ENCODE data around the gene TP53AIP1. TPM values are rescaled to one million over a fixed set of nuclear protein-coding genes. Genes with fewer than 3 reads are reported as not detected.

Gene TP53AIP1
- total RNA-seq, 1 experiment from 2014 or later, result not detected

GRCh38 chr11:128905345-128906184 is 37.1 kb downstream of the TP53AIP1 start:
- H3K27me3 ChIP-seq (ENCODE audit: low read length), result no peaks in the 10 kb centered on the region
- DNase-seq, result no peak
- H3K4me2 ChIP-seq (ENCODE audit: low read depth, low read length, poor library complexity, severe bottlenecking), result no peak overlapping the region
- no peaks in the 10 kb centered on the region for H3K4me1 ChIP-seq (ENCODE audit: low read length)
- no peaks in the 10 kb centered on the region for H3K79me2 ChIP-seq (ENCODE audit: low read length)
- H3K9me3 ChIP-seq (ENCODE audit: low read length), result no peaks in the 10 kb centered on the region
- H3K36me3 ChIP-seq (ENCODE audit: insufficient read depth, low read length), result no peaks in the 10 kb centered on the region
- H3K9me2 ChIP-seq (replicated peaks; ENCODE audit: insufficient read depth, low read length), result no peaks in the 10 kb centered on the region
- H3K9ac ChIP-seq (ENCODE audit: low read length), result no peak overlapping the region
- no peak overlapping the region for H2AFZ ChIP-seq (ENCODE audit: low read length)
- H4K20me1 ChIP-seq (ENCODE audit: insufficient read depth, low read depth, low read length), result no peaks in the 10 kb centered on the region
- H3K4me3 ChIP-seq (ENCODE audit: low read length), result no peak overlapping the region
- H3K27ac ChIP-seq (ENCODE audit: low read length), result no peak overlapping the region

- Histone ChIP-seq H3K4me3 (ENCODE audit: low read length) (no peak overlapping the region), H3K4me2 (ENCODE audit: low read depth, low read length, poor library complexity, severe bottlenecking) (no peak overlapping the region)
Observed at GRCh38 chr11:128904656-128905344, 37.9 kb downstream of the TP53AIP1 start.

GRCh38 chr11:128904303-128904655 is 38.4 kb downstream of the TP53AIP1 start:
- Histone ChIP-seq H3K4me3 (ENCODE audit: low read length) (no peak overlapping the region), H3K9ac (ENCODE audit: low read length) (no peak overlapping the region), H3K4me2 (ENCODE audit: low read depth, low read length, poor library complexity, severe bottlenecking) (no peak overlapping the region), H4K20me1 (ENCODE audit: insufficient read depth, low read depth, low read length) (no peaks in the 10 kb centered on the region), H3K9me3 (ENCODE audit: low read length) (no peaks in the 10 kb centered on the region), H3K4me1 (ENCODE audit: low read length) (no peaks in the 10 kb centered on the region), H3K36me3 (ENCODE audit: insufficient read depth, low read length) (no peaks in the 10 kb centered on the region), H2AFZ (ENCODE audit: low read length) (no peak overlapping the region), H3K79me2 (ENCODE audit: low read length) (no peaks in the 10 kb centered on the region), H3K27me3 (ENCODE audit: low read length) (no peaks in the 10 kb centered on the region), H3K9me2 (replicated peaks; ENCODE audit: insufficient read depth, low read length) (no peaks in the 10 kb centered on the region), H3K27ac (ENCODE audit: low read length) (no peak overlapping the region)
- no peak for DNase-seq

More at GRCh38 chr11:128904656-128905344, 37.9 kb downstream of the TP53AIP1 start:
- H3K4me1 ChIP-seq (ENCODE audit: low read length), result no peaks in the 10 kb centered on the region
- H4K20me1 ChIP-seq (ENCODE audit: insufficient read depth, low read depth, low read length), result no peaks in the 10 kb centered on the region
- no peaks in the 10 kb centered on the region for H3K36me3 ChIP-seq (ENCODE audit: insufficient read depth, low read length)
- H3K27me3 ChIP-seq (ENCODE audit: low read length), result no peaks in the 10 kb centered on the region
- no peaks in the 10 kb centered on the region for H3K79me2 ChIP-seq (ENCODE audit: low read length)
- H3K9me3 ChIP-seq (ENCODE audit: low read length), result no peaks in the 10 kb centered on the region
- no peak overlapping the region for H3K27ac ChIP-seq (ENCODE audit: low read length)
- no peak overlapping the region for H2AFZ ChIP-seq (ENCODE audit: low read length)
- no peaks in the 10 kb centered on the region for H3K9me2 ChIP-seq (replicated peaks; ENCODE audit: insufficient read depth, low read length)
- no peak overlapping the region for H3K9ac ChIP-seq (ENCODE audit: low read length)
- DNase-seq, result no peak

GRCh38 chr11:128903248-128904061 is 39.2 kb downstream of the TP53AIP1 start:
- H3K4me3 ChIP-seq (ENCODE audit: low read length), result no peak overlapping the region
- no peak overlapping the region for H3K4me2 ChIP-seq (ENCODE audit: low read depth, low read length, poor library complexity, severe bottlenecking)
- no peaks in the 10 kb centered on the region for H3K9me3 ChIP-seq (ENCODE audit: low read length)
- H4K20me1 ChIP-seq (ENCODE audit: insufficient read depth, low read depth, low read length), result no peaks in the 10 kb centered on the region
- no peak overlapping the region for H3K27ac ChIP-seq (ENCODE audit: low read length)
- no peaks in the 10 kb centered on the region for H3K36me3 ChIP-seq (ENCODE audit: insufficient read depth, low read length)
- H3K79me2 ChIP-seq (ENCODE audit: low read length), result no peaks in the 10 kb centered on the region
- H3K9me2 ChIP-seq (replicated peaks; ENCODE audit: insufficient read depth, low read length), result no peaks in the 10 kb centered on the region
- no peak for DNase-seq
- H3K4me1 ChIP-seq (ENCODE audit: low read length), result no peaks in the 10 kb centered on the region
- H2AFZ ChIP-seq (ENCODE audit: low read length), result no peak overlapping the region
- no peaks in the 10 kb centered on the region for H3K27me3 ChIP-seq (ENCODE audit: low read length)
- H3K9ac ChIP-seq (ENCODE audit: low read length), result no peak overlapping the region

GRCh38 chr11:128902515-128903066 is 40.1 kb downstream of the TP53AIP1 start:
- no peaks in the 10 kb centered on the region for H3K9me3 ChIP-seq (ENCODE audit: low read length)
- no peaks in the 10 kb centered on the region for H3K4me1 ChIP-seq (ENCODE audit: low read length)
- no peaks in the 10 kb centered on the region for H4K20me1 ChIP-seq (ENCODE audit: insufficient read depth, low read depth, low read length)
- DNase-seq, result no peak
- H3K36me3 ChIP-seq (ENCODE audit: insufficient read depth, low read length), result no peaks in the 10 kb centered on the region
- no peak overlapping the region for H2AFZ ChIP-seq (ENCODE audit: low read length)
- no peaks in the 10 kb centered on the region for H3K27me3 ChIP-seq (ENCODE audit: low read length)
- no peaks in the 10 kb centered on the region for H3K79me2 ChIP-seq (ENCODE audit: low read length)
- no peak overlapping the region for H3K9ac ChIP-seq (ENCODE audit: low read length)
- no peak overlapping the region for H3K27ac ChIP-seq (ENCODE audit: low read length)
- H3K4me3 ChIP-seq (ENCODE audit: low read length), result no peak overlapping the region
- no peak overlapping the region for H3K4me2 ChIP-seq (ENCODE audit: low read depth, low read length, poor library complexity, severe bottlenecking)
- no peaks in the 10 kb centered on the region for H3K9me2 ChIP-seq (replicated peaks; ENCODE audit: insufficient read depth, low read length)

GRCh38 chr11:128901653-128902514 is 40.8 kb downstream of the TP53AIP1 start:
- no peaks in the 10 kb centered on the region for H3K4me1 ChIP-seq (ENCODE audit: low read length)

GRCh38 chr11:128900468-128900867 is 42.2 kb downstream of the TP53AIP1 start:
- H3K27ac ChIP-seq (ENCODE audit: low read length), result no peak overlapping the region
- H3K27me3 ChIP-seq (ENCODE audit: low read length), result no peaks in the 10 kb centered on the region
- H3K36me3 ChIP-seq (ENCODE audit: insufficient read depth, low read length), result no peaks in the 10 kb centered on the region
- H3K4me2 ChIP-seq (ENCODE audit: low read depth, low read length, poor library complexity, severe bottlenecking), result no peak overlapping the region
- H3K9ac ChIP-seq (ENCODE audit: low read length), result no peak overlapping the region
- H2AFZ ChIP-seq (ENCODE audit: low read length), result no peak overlapping the region
- no peak overlapping the region for H3K4me3 ChIP-seq (ENCODE audit: low read length)
- DNase-seq, result no peak
- no peaks in the 10 kb centered on the region for H4K20me1 ChIP-seq (ENCODE audit: insufficient read depth, low read depth, low read length)
- no peaks in the 10 kb centered on the region for H3K4me1 ChIP-seq (ENCODE audit: low read length)
- no peaks in the 10 kb centered on the region for H3K9me2 ChIP-seq (replicated peaks; ENCODE audit: insufficient read depth, low read length)
- no peaks in the 10 kb centered on the region for H3K79me2 ChIP-seq (ENCODE audit: low read length)
- H3K9me3 ChIP-seq (ENCODE audit: low read length), result no peaks in the 10 kb centered on the region

More at GRCh38 chr11:128901653-128902514, 40.8 kb downstream of the TP53AIP1 start:
- Histone ChIP-seq H3K9me2 (replicated peaks; ENCODE audit: insufficient read depth, low read length) (no peaks in the 10 kb centered on the region), H3K9me3 (ENCODE audit: low read length) (no peaks in the 10 kb centered on the region), H3K27me3 (ENCODE audit: low read length) (no peaks in the 10 kb centered on the region), H3K4me3 (ENCODE audit: low read length) (no peak overlapping the region), H4K20me1 (ENCODE audit: insufficient read depth, low read depth, low read length) (no peaks in the 10 kb centered on the region), H3K9ac (ENCODE audit: low read length) (no peak overlapping the region), H2AFZ (ENCODE audit: low read length) (no peak overlapping the region), H3K4me2 (ENCODE audit: low read depth, low read length, poor library complexity, severe bottlenecking) (no peak overlapping the region), H3K79me2 (ENCODE audit: low read length) (no peaks in the 10 kb centered on the region), H3K36me3 (ENCODE audit: insufficient read depth, low read length) (no peaks in the 10 kb centered on the region), H3K27ac (ENCODE audit: low read length) (no peak overlapping the region)
- DNase-seq, result no peak
